ENCODE results near the gene HECA.

DNA sequence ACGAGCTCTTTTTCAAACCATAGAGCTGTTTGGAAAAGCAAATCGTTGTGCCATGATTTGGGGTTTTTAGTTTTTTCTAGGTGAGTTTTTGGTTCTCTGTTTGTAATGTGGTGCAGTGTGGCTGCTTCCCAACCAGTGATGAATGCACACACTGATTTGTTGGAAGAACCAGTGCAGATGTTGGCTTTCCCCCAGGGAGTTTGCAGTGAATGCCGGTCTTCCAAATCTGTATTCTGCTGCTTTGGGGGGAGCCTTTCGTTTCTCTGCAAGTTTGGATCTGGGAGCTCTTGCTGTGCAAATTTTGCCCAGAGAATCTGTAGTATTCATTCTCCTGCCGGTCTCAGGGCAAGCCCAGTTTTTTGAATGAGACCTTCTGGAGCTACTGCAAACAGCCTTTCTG lies 14.5 kb downstream of the HECA start:
- TF ChIP-seq ZNF274 (IDR thresholded peaks at IDR 0.05; ENCODE audit: low read depth, low read length) (no peak), SUZ12 (IDR thresholded peaks at IDR 0.05; ENCODE audit: extremely low read depth, insufficient read depth, insufficient read length) (no peak)

All from NT2/D1 (cell line).